ENCODE measurements around the gene GPATCH1. TPM values are rescaled to one million over a fixed set of nuclear protein-coding genes. Genes with fewer than 3 reads are reported as not detected.
"Not testable (repeated sequence)": the region's sequence is repeated elsewhere in the genome, so short reads cannot be mapped to it uniquely, and the experiment has no call there.

Gene GPATCH1
- total RNA-seq, 1 donor from 2014 or later = 15.5 TPM

GRCh38 chr19:33111587-33111986, 30.6 kb downstream of the GPATCH1 start:
- DNase-seq (ENCODE audit: low spot score in 2 of 2) (no peak), FAIRE-seq (no peak)

GRCh38 chr19:33114312-33114711, 33.3 kb downstream of the GPATCH1 start:
- DNase-seq (ENCODE audit: low spot score in 2 of 2) (no peak), FAIRE-seq (no peak)

GRCh38 chr19:33117501-33117900, 36.5 kb downstream of the GPATCH1 start:
- no peak for FAIRE-seq
- DNase-seq (ENCODE audit: low spot score in 2 of 2) = no peak

- DNase-seq (ENCODE audit: low spot score in 2 of 2) (no peak), FAIRE-seq (no peak)
Observed at GRCh38 chr19:33118643-33119042, 37.7 kb downstream of the GPATCH1 start.

GRCh38 chr19:33124207-33125098, 43.5 kb downstream of the GPATCH1 start:
- no peak for FAIRE-seq
- DNase-seq (ENCODE audit: low spot score in 2 of 2) = no peak

- FAIRE-seq (no peak), DNase-seq (ENCODE audit: low spot score in 2 of 2) (peak; percentile 47 to 75)
Observed at GRCh38 chr19:33125929-33126388, 45.0 kb downstream of the GPATCH1 start.

GRCh38 chr19:33126712-33127111, 45.7 kb downstream of the GPATCH1 start:
- DNase-seq (ENCODE audit: low spot score in 2 of 2); FAIRE-seq: not testable (repeated sequence)

- DNase-seq (ENCODE audit: low spot score in 2 of 2) (no peak), FAIRE-seq (no peak)
Observed at GRCh38 chr19:33129901-33130300, 48.9 kb downstream of the GPATCH1 start.

- FAIRE-seq (no peak), DNase-seq (ENCODE audit: low spot score in 2 of 2) (no peak)
Observed at GRCh38 chr19:33130433-33130832, 49.5 kb downstream of the GPATCH1 start.

- no peak for FAIRE-seq
- no peak for DNase-seq (ENCODE audit: low spot score in 2 of 2)
Observed at GRCh38 chr19:33132021-33132420, 51.0 kb downstream of the GPATCH1 start, which contains the start of gene WDR88. Gene WDR88, plus strand, starts transcription at chr19:33132114. Its CDS starts 56 bp downstream, at chr19:33132170.

- FAIRE-seq = no peak
- peak in 1 of 2 donors; percentile 14 for DNase-seq (ENCODE audit: low spot score in 2 of 2)
Observed at GRCh38 chr19:33132425-33132824, 51.4 kb downstream of the GPATCH1 start.

- DNase-seq (ENCODE audit: low spot score in 2 of 2) = no peak
- FAIRE-seq = no peak
Observed at GRCh38 chr19:33133438-33134031, 52.6 kb downstream of the GPATCH1 start.

GRCh38 chr19:33134571-33135041, 53.6 kb downstream of the GPATCH1 start:
- FAIRE-seq (no peak), DNase-seq (ENCODE audit: low spot score in 2 of 2) (no peak)

GRCh38 chr19:33139165-33139564, 58.2 kb downstream of the GPATCH1 start:
- DNase-seq (ENCODE audit: low spot score in 2 of 2) (no peak), FAIRE-seq (no peak)

- FAIRE-seq (no peak), DNase-seq (ENCODE audit: low spot score in 2 of 2) (peak; percentile 56 to 85)
Observed at GRCh38 chr19:33143897-33144405, 63.0 kb downstream of the GPATCH1 start.

- FAIRE-seq = no peak
Observed at GRCh38 chr19:33146209-33146608, 65.2 kb downstream of the GPATCH1 start.

GRCh38 chr19:33147538-33147937, 66.6 kb downstream of the GPATCH1 start:
- no peak for FAIRE-seq

More at GRCh38 chr19:33146209-33146608, 65.2 kb downstream of the GPATCH1 start:
- DNase-seq (ENCODE audit: low spot score in 2 of 2) = no peak

GRCh38 chr19:33150852-33151518, 70.0 kb downstream of the GPATCH1 start:
- FAIRE-seq (no peak), DNase-seq (ENCODE audit: low spot score in 2 of 2) (no peak)

More at GRCh38 chr19:33147538-33147937, 66.6 kb downstream of the GPATCH1 start:
- no peak for DNase-seq (ENCODE audit: low spot score in 2 of 2)

- DNase-seq (ENCODE audit: low spot score in 2 of 2) (no peak), FAIRE-seq (no peak)
Observed at GRCh38 chr19:33152176-33152575, 71.2 kb downstream of the GPATCH1 start.

- not testable (repeated sequence) for DNase-seq (ENCODE audit: low spot score in 2 of 2); FAIRE-seq
Observed at GRCh38 chr19:33152625-33153024, 71.6 kb downstream of the GPATCH1 start.
